ENCODE results near the gene DUSP16.

- TF ChIP-seq EZH2 (IDR thresholded peaks at IDR 0.05; ENCODE audit: borderline replicate concordance, low read depth, low read length, severe bottlenecking): no peak
- TF ChIP-seq CTCF (IDR thresholded peaks at IDR 0.05; ENCODE audit: borderline replicate concordance, extremely low read depth, low read length, poor library complexity, severe bottlenecking): no peak
Observed at GRCh38 chr12:12445165-12445881, 117.3 kb downstream of the DUSP16 start.
